ENCODE measurements around the gene SPATA31D1.
A peak's percentile ranks its signal among the peaks of the same experiment; 100 is the strongest.
"Not testable (repeated sequence)": the region's sequence is repeated elsewhere in the genome, so short reads cannot be mapped to it uniquely, and the experiment has no call there.

SPATA31D1 gene

DNA sequence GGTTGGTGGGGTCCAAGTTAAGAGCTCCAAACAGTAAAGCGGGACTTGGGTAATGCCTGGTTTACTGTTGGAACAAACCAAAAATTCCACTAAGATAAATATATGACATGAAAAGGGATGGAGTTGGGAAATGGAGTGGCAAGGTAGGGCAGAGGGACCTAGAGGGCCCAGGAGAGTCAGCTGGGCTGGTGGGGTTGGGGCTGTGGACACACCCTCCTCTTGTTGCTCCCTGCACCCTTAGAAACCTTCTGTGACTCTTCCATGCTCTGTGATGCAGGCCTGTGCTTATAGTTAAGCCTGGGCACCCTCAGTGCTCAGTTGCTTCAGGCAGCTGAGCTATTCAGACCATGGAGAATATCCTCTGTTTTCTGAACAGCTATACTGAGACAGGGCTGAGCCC lies at the start of gene SPATA31D1:
TSS of gene SPATA31D1 (plus strand) at position 301 of the 400 bp plus-strand sequence. CDS start at position 348, 47 bp downstream.
- DNase-seq (ENCODE audit: low spot score); FAIRE-seq: not testable (repeated sequence)

DNA sequence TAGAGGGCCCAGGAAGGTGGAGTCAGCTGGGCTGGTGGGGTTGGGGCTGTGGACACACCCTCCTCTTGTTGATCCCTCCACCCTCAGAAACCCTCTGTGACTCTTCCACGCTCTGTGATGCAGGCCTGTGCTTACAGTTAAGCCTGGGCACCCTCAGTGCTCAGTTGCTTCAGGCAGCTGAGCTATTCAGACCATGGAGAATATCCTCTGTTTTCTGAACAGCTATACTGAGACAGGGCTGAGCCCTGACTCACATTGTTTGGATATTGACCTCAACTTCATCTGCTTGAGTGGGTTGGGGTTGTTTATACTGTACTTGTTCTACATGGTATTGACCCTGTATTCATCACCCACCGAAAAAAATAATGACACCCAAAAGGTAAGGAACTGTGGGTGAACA lies 45.2 kb upstream of the SPATA31D1 start, which contains the start of gene SPATA31D3:
TSS of gene SPATA31D3 (plus strand) at position 108 of the 400 bp plus-strand sequence. CDS start at position 194, 86 bp downstream.
- DNase-seq (ENCODE audit: low spot score); FAIRE-seq: not testable (repeated sequence)

DNA sequence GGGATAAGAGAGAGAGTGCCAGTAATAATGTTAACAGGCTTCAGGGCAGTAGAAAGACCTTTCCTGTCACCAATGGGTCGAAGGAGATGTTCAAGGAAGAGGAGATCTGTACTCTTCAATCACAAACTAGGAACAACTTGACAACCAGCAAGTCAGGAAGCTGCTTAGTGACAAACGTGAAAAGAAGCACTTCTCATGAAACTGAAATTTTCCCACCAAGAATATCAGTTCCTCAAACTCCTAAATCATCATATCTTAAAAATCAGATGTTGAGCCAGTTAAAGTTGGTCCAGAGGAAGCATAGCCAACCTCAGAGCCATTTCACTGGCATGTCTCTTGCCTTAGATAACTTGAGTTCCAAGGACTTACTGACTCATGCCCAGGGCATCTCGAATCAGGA lies 39.9 kb upstream of the SPATA31D1 start:
- not testable (repeated sequence) for FAIRE-seq; DNase-seq (ENCODE audit: low spot score)

DNA sequence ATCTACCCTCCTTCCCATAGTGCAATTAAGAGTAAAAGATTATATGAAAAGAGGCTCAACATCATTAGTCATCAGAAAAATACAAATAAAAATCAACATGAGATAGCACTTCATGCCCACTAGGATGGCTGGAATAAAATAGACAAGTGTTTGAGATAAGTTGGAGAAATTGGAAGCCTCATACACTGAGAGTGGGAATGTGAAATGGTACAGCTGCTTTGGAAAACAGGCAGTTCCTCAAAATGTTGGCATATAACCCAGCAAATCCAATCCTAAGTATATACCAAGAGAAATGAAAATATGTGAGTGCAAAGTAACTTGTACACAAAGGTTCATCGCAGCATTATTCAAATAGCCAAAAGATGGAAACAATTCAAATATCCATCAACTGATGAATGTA lies 35.5 kb upstream of the SPATA31D1 start:
- DNase-seq (ENCODE audit: low spot score) (no peak), FAIRE-seq (no peak)

DNA sequence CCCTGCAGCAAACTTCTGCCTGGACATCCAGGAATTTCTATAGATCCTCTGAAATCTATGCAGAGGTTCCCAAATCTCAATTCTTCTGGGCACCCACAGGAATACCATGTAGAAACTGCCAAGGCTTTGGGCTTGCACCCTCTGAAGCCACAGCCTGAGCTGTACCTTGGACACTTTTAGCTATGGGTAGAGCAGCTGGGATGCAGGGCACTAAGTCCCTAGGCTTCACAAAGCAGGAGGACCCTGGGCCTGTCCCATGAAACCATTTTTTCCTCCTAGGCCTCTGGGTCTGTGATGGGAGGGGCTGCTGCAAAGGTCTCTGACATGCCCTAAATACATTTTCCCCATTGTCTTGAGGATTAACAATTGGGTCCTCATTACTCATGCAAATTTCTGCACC lies 32.9 kb upstream of the SPATA31D1 start:
- DNase-seq (ENCODE audit: low spot score) (no peak), FAIRE-seq (no peak)

DNA sequence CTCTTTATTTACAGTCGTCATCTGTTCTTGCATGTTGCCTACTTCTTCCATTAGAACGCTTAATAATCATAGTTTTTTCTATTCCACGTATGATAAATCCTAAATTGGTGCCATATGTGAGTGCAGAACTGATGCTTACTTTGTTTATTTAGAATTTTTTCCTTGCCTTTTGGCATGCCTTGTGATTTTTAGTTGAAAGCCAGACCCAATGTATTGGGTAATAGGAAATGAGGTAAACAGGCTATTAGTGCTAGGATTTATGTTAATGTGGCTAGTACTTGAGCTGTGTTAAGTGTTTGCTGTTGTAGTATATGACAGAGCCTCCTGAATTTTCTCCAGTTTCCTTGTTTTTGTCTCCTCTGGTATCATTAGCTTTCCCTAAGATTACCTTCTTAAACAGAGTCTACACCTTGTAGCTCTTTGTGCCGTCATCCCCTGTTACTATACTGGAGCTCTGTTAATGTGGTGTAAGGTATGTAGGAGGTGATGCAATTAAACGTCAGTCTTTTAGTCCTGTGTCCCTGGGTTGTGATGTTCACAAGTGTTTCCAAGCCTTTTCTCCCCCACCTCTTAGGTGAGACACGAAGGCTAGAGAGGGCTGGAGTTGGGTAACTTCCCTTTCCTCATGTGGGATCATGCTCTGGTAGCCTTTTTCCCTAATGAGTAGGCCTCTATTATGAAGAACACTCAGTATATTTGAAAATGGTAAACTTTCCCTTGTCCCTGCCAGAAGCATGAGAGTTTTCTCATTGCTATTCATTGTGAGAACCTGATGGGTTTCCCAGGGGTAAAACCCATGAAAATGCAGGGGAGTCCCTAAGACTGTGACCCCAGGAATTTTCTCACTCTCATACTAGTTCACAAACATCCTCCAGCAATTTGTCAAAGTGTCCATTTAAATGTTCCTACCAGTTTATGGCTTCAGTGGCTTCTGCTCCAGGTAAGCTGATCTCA lies 24.1 kb upstream of the SPATA31D1 start:
- FAIRE-seq (peak; percentile 40), DNase-seq (ENCODE audit: low spot score) (no peak)

DNA sequence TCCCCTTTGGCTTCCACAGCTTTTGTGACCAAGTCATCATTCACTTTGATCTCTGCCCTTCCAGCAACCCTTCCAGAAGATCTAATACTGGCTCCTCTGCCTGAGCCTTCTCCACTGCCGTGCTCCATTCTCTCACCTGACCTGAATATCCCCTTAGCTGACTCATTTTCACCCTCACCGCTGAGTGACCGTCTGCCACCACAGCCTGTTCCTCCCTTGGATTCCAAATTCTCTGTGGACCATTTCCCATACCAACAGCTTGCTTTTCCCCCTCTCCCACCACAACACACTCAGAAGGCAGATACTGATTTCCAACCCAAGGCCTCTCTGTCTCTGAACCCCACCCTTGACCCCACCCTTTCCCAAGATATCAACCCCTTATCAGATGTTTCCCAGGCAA lies 20.5 kb upstream of the SPATA31D1 start:
- DNase-seq (ENCODE audit: low spot score) (no peak), FAIRE-seq (no peak)

DNA sequence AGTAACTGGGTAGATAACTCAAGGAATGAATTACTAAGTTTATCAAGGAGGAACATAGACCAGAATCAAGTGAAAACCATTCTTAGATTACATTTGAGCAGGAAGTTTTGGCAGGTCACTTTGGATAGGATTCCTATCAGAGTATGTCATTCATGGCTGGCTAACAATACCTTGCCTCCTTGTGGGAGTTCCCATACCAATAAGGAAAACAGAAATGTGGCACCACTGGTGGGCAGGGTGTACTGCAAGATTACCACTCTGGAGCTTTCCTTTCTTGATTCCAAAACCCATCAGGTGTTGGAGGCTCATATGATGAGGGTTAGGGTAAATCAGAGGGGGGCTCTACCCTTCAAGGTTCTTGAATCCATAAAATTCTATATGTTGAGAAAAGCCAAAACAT lies 18.6 kb upstream of the SPATA31D1 start:
- DNase-seq (ENCODE audit: low spot score) = peak; percentile 8

DNA sequence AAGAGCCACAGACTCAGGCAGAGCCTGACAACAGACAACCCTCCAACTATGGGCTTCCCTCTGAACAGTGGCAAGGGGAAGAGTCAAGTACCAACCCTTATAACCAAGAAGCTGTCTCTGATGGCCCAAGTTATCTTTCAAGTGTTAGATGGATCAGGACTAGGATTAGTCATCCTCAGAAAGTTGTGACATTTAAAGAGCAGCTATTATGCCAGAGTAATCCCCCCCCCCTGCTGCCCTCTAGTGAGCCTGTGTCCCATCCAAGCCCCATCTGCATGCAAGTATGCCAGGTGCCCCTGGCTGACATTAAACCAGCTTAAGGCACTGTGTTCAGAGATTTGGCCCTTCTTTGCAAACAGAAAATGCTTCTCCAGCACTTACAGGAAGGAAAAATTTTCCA lies 16.8 kb upstream of the SPATA31D1 start:
- no peak for FAIRE-seq

More for the DNA sequence above, 18.6 kb upstream of the SPATA31D1 start:
- FAIRE-seq = no peak

DNA sequence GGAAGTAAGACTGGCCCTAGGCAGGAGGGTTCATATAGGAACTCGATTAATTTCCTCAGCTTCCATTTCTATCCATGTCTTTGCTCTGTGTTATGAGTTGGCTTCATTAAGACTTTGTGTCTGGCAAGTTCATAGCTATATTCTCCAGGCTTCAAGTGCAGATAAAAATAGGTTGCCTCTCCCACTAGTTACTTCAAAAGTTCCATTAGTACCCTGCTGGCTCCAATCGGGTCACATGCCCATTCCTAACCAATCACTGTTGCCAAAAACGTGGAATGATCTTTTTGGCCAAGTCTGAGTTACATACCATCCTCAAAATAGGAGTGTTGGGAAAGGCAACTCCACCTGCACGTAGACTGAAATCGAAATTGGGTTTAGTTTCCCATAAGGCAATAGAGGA lies 13.8 kb upstream of the SPATA31D1 start:
- DNase-seq (ENCODE audit: low spot score) (no peak), FAIRE-seq (no peak)

More for the DNA sequence above, 16.8 kb upstream of the SPATA31D1 start:
- DNase-seq (ENCODE audit: low spot score) = no peak

DNA sequence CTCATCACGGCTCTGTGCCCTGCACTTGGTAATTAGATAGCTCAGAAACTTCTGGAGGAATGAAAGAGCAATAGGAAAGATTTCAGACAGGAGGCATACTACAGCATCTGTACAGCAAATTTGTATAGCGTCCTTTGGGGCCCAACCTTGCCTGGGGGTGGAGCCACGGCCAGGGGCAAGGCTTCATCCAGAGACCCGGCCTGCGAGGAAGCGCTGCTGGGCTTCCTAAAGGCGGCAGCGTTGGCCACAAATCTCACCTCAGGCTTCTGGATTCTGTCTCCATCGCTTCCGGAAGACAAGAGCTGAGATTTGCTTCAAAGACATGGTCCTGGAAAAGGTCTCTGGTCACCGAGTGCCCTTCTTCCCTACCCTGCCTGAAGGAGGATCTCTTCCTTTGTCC lies 12.2 kb upstream of the SPATA31D1 start:
- FAIRE-seq (no peak), DNase-seq (ENCODE audit: low spot score) (no peak)

DNA sequence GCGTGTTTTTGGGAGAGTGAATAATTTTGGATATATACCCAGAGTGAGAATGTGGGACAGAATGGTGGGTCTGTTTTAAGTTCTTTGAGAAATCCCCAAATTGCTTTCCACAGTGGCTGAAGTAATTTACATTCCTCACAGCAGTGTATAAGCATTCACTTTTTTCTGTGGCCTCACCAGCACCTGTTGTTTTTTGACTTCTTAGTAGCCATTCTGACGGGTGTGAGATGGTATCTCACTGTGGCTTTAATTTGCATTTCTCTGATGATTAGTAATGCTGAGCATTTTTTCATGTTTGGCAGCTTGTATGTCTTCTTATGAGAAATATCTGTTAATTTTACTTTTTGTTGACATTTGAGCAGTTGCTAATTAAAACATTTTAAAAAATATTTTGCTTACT lies 9.4 kb upstream of the SPATA31D1 start:
- FAIRE-seq (no peak), DNase-seq (ENCODE audit: low spot score) (no peak)

DNA sequence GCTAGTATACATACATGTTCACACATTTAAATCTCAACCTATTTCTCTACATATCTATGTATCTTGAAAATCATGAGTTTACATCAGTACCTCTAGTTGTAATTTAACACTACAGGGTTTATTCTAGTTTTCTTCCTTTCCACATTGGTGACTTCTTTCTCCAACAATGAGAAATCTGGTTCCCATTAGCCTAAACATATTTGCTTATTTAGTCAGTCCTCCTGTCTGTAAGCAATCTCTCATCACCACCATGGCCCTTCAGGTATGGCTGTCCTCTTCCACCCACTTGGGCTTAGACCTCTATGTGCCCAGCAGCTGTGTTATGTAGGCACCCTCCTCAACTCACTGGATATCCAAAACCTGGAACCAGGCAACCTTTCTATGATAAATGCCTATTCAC lies 8.0 kb upstream of the SPATA31D1 start:
- no peak for FAIRE-seq
- DNase-seq (ENCODE audit: low spot score) = no peak

DNA sequence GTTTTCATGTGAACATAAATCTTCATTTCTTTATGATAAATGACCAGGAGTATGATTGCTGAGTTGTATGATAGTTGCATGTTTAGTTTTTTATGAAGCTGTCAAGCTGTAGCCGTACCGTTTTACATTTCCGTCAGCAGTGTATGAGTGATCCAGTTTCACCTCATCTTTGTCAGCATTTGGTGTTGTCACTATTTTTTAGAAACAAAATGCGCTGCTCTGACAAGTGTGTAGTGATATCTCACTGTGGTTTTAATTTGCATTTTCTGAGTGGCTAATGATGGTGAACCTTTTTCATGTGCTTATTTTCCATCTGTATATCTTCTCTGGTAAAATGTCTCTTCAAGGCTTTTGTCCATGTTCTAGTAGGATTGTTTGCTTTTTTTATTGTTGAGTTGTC lies 6.7 kb upstream of the SPATA31D1 start:
- no peak for FAIRE-seq

DNA sequence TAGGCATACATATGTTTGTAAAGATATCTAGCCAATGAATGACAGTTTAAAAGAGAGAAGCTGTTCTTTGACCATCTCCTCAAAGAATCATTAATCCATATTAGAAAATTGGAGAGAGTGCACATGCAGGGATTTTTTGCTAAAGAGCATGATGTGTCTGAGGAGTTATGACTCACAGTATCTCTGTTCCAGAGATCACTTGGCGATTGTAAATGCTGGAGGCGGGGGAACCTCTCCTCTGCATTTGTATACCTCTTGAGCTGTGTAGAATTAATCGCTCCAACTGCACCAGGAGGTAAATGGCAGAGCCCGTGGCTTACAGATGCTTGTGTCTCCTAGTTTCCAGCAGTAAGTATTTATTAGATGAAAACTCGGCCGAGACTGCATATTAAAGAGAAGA lies 3.6 kb upstream of the SPATA31D1 start:
- DNase-seq (ENCODE audit: low spot score) (no peak), FAIRE-seq (no peak)

More for the DNA sequence above, 6.7 kb upstream of the SPATA31D1 start:
- DNase-seq (ENCODE audit: low spot score) = no peak

DNA sequence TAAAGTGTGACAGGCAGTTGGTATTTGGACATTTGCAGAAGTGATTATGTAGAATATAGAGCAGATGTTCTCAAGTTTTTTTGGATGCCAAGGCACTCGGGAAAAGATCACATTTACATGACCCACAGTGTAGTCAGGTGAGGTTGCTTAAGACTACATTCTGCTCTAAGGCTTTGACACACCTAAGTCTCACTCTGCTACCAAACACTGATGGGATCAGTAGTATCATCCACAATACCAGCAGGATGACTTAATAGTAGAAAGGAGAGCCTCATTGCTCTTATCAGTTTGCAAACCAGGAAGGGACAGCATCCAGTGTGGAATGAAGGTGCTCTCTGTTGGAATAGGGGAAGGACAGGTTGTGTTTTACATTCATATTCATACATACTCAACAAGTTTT lies 2.5 kb upstream of the SPATA31D1 start:
- FAIRE-seq = no peak

DNA sequence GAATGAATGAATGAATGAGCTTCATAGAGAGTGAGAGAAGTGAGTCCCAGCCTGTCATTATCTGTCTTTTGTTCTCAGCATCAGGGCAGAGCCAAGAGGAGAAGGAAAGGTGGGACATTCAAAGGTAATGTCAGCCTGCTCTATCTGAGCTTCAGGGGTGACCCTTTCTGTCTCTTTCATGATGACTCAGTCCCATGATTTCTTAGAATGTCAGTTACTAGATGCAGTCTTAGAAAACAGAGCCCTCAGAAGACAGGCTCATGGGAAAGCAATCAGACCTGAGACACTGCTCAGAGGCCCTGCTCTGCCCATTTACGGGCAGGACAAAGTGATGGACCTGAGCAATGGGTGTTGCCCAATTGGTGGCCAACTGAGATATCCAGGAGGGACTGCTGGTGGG lies 1.1 kb downstream of the SPATA31D1 start:
- FAIRE-seq = no peak
- no peak for DNase-seq (ENCODE audit: low spot score)

More for the DNA sequence above, 2.5 kb upstream of the SPATA31D1 start:
- no peak for DNase-seq (ENCODE audit: low spot score)

DNA sequence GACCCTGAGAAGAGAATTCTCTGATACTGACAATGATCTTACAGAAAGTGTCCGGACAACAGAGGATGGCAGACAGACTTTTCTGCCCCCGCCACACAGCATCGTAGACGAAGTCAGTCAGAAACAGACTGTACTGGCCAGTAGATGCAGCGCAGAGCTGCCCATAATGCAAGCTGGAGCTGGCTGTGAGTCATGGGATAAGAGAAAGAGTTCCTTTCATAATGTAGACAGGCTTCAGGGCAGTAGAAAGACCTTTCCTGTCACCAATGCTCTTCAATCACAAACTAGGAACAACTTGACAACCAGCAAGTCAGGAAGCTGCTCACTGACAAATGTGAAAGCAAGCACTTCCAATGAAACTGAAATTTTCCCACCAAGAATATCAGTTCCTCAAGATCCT lies 5.1 kb downstream of the SPATA31D1 start:
- DNase-seq (ENCODE audit: low spot score) = no peak
- no peak for FAIRE-seq

DNA sequence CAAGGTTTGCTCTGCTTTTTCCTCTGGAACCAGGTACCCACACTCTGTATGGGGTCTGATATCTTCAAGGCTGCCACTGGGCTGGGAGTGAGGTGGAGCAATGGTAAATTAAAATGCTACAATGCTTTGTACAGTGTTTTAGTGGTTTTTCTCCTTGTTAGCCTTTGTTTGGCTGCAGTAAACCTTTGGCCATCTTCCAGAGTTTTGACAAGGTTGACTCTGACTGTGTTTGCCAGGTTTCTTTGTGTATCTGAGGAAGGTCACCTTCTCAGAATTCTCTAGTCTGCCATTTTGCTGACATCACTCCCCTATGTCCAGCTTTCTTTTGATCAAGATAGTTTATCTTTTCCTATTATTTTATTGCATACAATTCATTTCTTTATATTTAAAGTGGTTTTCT lies 11.2 kb downstream of the SPATA31D1 start:
- DNase-seq (ENCODE audit: low spot score) (no peak), FAIRE-seq (no peak)

DNA sequence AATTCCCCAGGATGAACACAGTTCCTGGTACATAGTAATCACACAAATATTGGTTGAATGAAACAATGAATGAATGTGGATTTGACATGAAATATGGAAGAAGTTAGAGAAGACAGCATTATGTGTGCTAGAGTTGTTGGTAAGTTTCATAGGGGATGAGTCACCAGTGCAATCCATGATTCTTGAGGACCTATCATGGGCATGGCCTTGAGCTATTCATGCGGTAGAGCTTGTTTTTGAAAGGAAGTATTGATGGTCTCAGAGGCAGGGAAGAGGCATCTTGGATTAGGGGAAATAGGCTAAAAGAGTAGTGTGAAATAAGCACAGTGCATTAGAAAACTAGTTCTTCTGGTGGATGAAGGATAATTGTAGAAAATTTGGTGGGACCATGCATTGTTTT lies 22.1 kb downstream of the SPATA31D1 start:
- DNase-seq (ENCODE audit: low spot score) = no peak
- no peak for FAIRE-seq

DNA sequence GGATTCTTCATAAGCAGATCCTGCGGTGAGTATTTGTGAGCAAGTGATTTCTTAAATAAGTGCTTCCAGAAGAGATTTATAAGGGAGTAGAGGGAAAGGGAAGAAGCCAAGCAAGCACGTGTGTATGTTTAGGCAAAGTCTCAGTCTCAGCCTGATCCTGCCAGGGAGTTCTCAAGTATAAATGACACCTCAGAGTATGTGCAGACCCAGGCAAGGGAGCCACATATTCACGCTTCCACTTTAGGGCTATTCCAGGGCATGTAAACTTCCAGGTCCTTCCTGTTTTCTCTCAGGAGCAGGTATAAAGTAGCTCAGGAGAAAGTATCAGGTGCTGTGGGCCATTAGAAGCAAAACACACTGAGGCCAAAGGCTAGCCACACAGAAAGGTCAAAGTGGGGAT lies 22.6 kb downstream of the SPATA31D1 start:
- no peak for FAIRE-seq
- no peak for DNase-seq (ENCODE audit: low spot score)

DNA sequence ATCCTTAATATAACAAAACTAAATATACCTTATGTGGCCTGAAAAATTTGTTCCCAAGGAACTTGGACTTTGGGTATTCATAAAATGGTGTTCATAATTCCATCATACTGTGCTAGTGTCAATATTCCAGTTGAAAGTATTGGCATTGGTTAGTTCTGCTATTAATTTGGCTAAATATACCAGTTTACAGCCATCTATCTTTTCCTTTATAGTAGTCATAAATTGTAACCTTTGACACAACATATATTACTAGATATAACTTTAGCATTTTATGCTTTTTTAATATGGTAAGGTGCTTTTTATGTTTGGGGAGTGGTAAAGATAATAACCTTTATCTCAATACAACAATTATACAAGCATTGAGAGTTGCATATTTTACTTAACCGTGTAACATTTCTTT lies 23.7 kb downstream of the SPATA31D1 start:
- FAIRE-seq (no peak), DNase-seq (ENCODE audit: low spot score) (no peak)

DNA sequence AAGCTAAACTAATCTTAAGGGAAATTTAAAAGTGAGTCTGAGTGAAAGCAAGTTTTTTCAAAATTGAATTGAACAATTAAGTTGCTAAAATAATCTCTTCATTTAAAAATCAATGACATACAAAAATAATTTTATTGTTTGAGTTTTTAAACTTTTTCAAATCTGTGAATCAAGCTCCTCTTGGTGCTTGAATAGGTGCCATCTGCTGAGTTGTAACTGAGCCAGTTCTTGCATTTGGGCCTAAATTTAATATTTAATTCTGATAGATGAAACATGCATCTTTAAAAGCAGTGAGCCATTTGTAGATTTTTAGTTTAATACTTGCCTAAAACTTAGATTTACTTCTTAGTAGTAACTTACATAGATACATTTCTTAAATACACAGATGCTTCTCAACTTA lies 31.8 kb downstream of the SPATA31D1 start:
- DNase-seq (ENCODE audit: low spot score) = no peak
- no peak for FAIRE-seq

All from urothelium cell line (cell line).